ENCODE measurements around the gene ZMYND8.
"Not testable (repeated sequence)": the region's sequence is repeated elsewhere in the genome, so short reads cannot be mapped to it uniquely, and the experiment has no call there.

The ZMYND8 gene

DNA sequence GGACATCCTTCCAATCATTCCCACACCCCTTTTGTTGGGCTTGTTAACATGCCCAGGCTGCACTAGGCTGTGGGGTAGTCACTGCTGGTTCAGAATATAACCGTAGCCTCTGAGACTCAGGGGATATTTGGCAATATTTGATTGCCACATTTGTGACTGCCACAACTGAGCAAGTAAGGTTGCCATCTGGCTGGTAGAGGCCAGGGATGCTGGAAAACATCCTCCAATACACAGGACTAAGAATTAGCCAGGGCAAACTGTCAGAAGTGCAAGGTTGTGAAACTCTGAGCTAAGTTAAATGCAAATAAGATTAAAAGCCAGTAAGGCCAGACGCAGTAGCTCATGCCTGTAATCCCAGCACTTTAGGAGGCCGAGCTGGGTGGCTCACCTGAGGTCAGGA is 112.0 kb downstream of the ZMYND8 start:
- no peaks in the 10 kb centered on the region for H4K20me1 ChIP-seq (ENCODE audit: insufficient read depth, low read length)
- H2AFZ ChIP-seq (ENCODE audit: low read length) = no peak overlapping the region
- no peak overlapping the region for H3K4me2 ChIP-seq (ENCODE audit: low read depth, low read length)
- no peak overlapping the region for H3K9ac ChIP-seq (ENCODE audit: low read length)
- peaks cover 45% of the 10 kb centered on the region for H3K79me2 ChIP-seq (ENCODE audit: low read length)
- no peaks in the 10 kb centered on the region for H3K4me1 ChIP-seq (ENCODE audit: low read length)
- TF ChIP-seq EZH2 (optimal IDR thresholded peaks at IDR 0.05; ENCODE audit: low read depth, low read length) (no peak), EZH2phosphoT487 (IDR thresholded peaks at IDR 0.05; ENCODE audit: low read length) (no peak)
- TF ChIP-seq, protein P1, sequence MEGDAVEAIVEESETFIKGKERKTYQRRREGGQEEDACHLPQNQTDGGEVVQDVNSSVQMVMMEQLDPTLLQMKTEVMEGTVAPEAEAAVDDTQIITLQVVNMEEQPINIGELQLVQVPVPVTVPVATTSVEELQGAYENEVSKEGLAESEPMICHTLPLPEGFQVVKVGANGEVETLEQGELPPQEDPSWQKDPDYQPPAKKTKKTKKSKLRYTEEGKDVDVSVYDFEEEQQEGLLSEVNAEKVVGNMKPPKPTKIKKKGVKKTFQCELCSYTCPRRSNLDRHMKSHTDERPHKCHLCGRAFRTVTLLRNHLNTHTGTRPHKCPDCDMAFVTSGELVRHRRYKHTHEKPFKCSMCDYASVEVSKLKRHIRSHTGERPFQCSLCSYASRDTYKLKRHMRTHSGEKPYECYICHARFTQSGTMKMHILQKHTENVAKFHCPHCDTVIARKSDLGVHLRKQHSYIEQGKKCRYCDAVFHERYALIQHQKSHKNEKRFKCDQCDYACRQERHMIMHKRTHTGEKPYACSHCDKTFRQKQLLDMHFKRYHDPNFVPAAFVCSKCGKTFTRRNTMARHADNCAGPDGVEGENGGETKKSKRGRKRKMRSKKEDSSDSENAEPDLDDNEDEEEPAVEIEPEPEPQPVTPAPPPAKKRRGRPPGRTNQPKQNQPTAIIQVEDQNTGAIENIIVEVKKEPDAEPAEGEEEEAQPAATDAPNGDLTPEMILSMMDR (IDR thresholded peaks at IDR 0.05; ENCODE audit: low read length) = no peak
- H3K4me3 ChIP-seq (ENCODE audit: low read length) = no peak overlapping the region
- no peaks in the 10 kb centered on the region for H3F3A ChIP-seq (ENCODE audit: insufficient read depth, low read length)
- no peak for DNase-seq
- H3K9me2 ChIP-seq (replicated peaks; ENCODE audit: insufficient read depth, low read length) = no peaks in the 10 kb centered on the region
- H3K27ac ChIP-seq (ENCODE audit: low read length) = no peak overlapping the region
- H3K9me3 ChIP-seq (replicated peaks; ENCODE audit: insufficient read depth, low read length) = no peaks in the 10 kb centered on the region
- peaks cover 27% of the 10 kb centered on the region for H3K36me3 ChIP-seq (replicated peaks; ENCODE audit: insufficient read depth, low read length)
- H3K27me3 ChIP-seq (replicated peaks; ENCODE audit: insufficient read depth, low read length) = no peaks in the 10 kb centered on the region

DNA sequence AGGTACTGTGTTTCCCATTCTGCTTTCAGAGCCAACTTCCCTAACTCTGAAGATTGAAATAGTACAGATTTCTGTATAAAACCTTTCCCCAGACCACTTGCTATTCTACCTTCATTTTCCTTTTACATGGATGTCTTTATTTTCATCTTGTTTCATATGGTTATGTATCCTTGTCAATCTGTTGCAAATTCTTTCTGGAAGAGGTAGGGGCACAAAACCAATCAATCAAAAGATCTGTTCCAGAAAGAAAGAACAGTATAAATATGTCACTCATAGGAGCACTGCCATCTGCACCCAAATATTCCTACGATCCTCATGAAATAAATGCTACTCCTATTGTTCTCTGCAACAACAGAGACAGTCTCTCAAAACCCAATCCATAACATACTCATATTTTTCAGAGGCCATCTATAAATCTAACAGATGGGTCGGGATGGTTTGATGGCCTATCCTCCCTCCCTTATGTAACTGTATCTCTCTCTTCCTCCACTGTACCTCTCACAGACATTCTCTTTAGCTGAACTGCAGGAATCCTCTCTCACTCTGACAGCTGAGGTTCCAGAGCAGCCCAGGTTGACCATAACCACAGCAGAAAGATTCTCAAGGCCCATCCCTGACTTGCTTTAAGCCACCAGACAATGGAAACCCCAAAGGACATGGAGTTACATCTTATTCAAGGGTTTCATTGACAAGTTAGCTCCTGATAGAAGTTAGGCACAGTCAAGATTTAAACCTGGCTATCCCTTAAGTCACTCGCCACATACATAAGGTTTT is 112.8 kb downstream of the ZMYND8 start:
- Histone ChIP-seq H3F3A (ENCODE audit: insufficient read depth, low read length) (no peaks in the 10 kb centered on the region), H4K20me1 (ENCODE audit: insufficient read depth, low read length) (no peaks in the 10 kb centered on the region), H3K9me3 (replicated peaks; ENCODE audit: insufficient read depth, low read length) (no peaks in the 10 kb centered on the region), H3K36me3 (replicated peaks; ENCODE audit: insufficient read depth, low read length) (peaks cover 25% of the 10 kb centered on the region), H3K4me1 (ENCODE audit: low read length) (no peaks in the 10 kb centered on the region), H3K4me2 (ENCODE audit: low read depth, low read length) (no peak overlapping the region), H3K27me3 (replicated peaks; ENCODE audit: insufficient read depth, low read length) (no peaks in the 10 kb centered on the region), H3K27ac (ENCODE audit: low read length) (no peak overlapping the region), H2AFZ (ENCODE audit: low read length) (no peak overlapping the region), H3K79me2 (ENCODE audit: low read length) (peaks cover 41% of the 10 kb centered on the region), H3K9me2 (replicated peaks; ENCODE audit: insufficient read depth, low read length) (no peaks in the 10 kb centered on the region), H3K4me3 (ENCODE audit: low read length) (no peak overlapping the region), H3K9ac (ENCODE audit: low read length) (no peak overlapping the region)
- no peak for DNase-seq
- no peak for TF ChIP-seq EZH2 (optimal IDR thresholded peaks at IDR 0.05; ENCODE audit: low read depth, low read length)

DNA sequence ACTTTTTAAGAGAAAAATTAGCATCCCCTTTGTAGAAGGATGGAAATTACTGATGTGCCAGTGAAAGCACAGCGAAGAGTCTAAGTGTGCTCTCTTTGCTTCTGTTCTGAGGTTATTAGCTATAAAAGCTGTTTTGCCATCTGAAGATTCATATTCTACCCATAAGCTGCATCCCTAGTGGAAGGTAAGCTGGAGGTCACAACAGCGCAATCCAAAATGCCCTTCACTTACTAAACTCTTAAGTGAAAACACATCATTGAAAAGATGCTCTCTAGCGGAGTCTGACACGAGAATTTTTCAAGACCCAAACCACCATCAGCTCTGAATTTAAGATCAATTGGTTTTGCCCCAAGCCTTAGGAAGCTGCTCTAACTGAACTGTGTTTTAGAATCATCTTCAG is 113.5 kb downstream of the ZMYND8 start:
- TF ChIP-seq EZH2phosphoT487 (IDR thresholded peaks at IDR 0.05; ENCODE audit: low read length) = no peak
- TF ChIP-seq EZH2 (optimal IDR thresholded peaks at IDR 0.05; ENCODE audit: low read depth, low read length) = no peak
- TF ChIP-seq, protein P1 (IDR thresholded peaks at IDR 0.05; ENCODE audit: low read length) = no peak
- no peaks in the 10 kb centered on the region for H3K27me3 ChIP-seq (replicated peaks; ENCODE audit: insufficient read depth, low read length)
- H3K36me3 ChIP-seq (replicated peaks; ENCODE audit: insufficient read depth, low read length) = peaks cover 20% of the 10 kb centered on the region; the same call in 1 of the 2 replicates

DNA sequence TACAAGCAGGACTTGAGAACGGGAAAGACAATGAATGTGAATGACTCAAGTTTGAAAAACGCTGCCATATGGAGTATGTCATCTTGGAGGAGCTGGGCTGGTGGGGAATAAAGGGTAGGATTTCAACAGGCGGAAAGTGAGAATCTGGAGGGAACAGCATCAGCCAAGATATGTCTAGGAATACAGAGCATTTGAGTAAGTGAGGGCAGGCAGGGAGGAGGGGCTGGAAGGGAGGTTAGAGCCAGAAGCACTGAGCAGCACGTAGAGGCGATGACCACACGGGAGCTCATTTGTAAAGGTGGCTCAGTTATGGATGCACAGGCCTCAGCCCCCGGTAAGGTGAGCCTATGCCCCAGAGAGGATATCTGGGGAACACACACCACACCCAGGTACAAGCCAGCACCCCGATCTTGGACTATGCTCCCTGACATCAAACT is 115.1 kb downstream of the ZMYND8 start:
- TF ChIP-seq EZH2phosphoT487 (IDR thresholded peaks at IDR 0.05; ENCODE audit: low read length) (no peak), EZH2 (optimal IDR thresholded peaks at IDR 0.05; ENCODE audit: low read depth, low read length) (no peak)
- TF ChIP-seq, protein P1 (IDR thresholded peaks at IDR 0.05; ENCODE audit: low read length) = no peak
- Histone ChIP-seq H3K36me3 (replicated peaks; ENCODE audit: insufficient read depth, low read length) (peaks cover 19% of the 10 kb centered on the region; the same call in 1 of the 2 replicates), H3K4me3 (ENCODE audit: low read length) (no peak overlapping the region), H3K27me3 (replicated peaks; ENCODE audit: insufficient read depth, low read length) (no peaks in the 10 kb centered on the region), H3K4me1 (ENCODE audit: low read length) (no peaks in the 10 kb centered on the region), H3K9ac (ENCODE audit: low read length) (no peak overlapping the region), H3K4me2 (ENCODE audit: low read depth, low read length) (no peak overlapping the region), H3K79me2 (ENCODE audit: low read length) (peaks cover 32% of the 10 kb centered on the region), H3K9me2 (replicated peaks; ENCODE audit: insufficient read depth, low read length) (no peaks in the 10 kb centered on the region), H3K9me3 (replicated peaks; ENCODE audit: insufficient read depth, low read length) (no peaks in the 10 kb centered on the region), H4K20me1 (ENCODE audit: insufficient read depth, low read length) (no peaks in the 10 kb centered on the region), H2AFZ (ENCODE audit: low read length) (no peak overlapping the region), H3F3A (ENCODE audit: insufficient read depth, low read length) (no peaks in the 10 kb centered on the region), H3K27ac (ENCODE audit: low read length) (no peak overlapping the region)
- DNase-seq = no peak

More for the DNA sequence above, 113.5 kb downstream of the ZMYND8 start:
- Histone ChIP-seq H3K27ac (ENCODE audit: low read length) (no peak overlapping the region), H3K4me2 (ENCODE audit: low read depth, low read length) (no peak overlapping the region), H3K4me3 (ENCODE audit: low read length) (no peak overlapping the region), H3K9ac (ENCODE audit: low read length) (no peak overlapping the region), H3K9me3 (replicated peaks; ENCODE audit: insufficient read depth, low read length) (no peaks in the 10 kb centered on the region), H4K20me1 (ENCODE audit: insufficient read depth, low read length) (no peaks in the 10 kb centered on the region), H3K9me2 (replicated peaks; ENCODE audit: insufficient read depth, low read length) (no peaks in the 10 kb centered on the region), H2AFZ (ENCODE audit: low read length) (no peak overlapping the region), H3F3A (ENCODE audit: insufficient read depth, low read length) (no peaks in the 10 kb centered on the region), H3K79me2 (ENCODE audit: low read length) (peaks cover 36% of the 10 kb centered on the region), H3K4me1 (ENCODE audit: low read length) (no peaks in the 10 kb centered on the region)
- DNase-seq = no peak

DNA sequence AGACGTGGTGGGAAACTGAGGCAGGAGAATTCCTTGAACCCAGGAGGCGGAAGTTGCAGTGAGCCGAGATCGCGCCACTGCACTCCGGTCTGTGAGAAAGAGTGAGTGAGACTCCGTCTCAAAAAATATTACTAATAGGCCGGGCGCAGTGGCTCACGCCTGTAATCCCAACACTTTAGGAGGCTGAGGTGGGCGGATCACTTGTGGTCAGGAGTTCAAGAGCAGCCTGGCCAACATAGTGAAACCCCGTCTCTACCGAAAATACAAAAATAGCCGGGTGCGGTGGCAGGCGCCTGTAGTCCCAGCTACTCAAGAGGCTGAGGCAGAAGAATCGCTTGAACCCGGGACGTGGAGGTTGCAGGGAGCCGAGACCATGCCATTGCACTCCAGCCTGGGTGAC is 116.4 kb downstream of the ZMYND8 start:
- not testable (repeated sequence) for H3K9ac ChIP-seq (ENCODE audit: low read length)

More for the DNA sequence above, 116.4 kb downstream of the ZMYND8 start:
- not testable (repeated sequence) for H3K9me3 ChIP-seq (replicated peaks; ENCODE audit: insufficient read depth, low read length); H3K4me1 ChIP-seq (ENCODE audit: low read length); H3K9me2 ChIP-seq (replicated peaks; ENCODE audit: insufficient read depth, low read length); H2AFZ ChIP-seq (ENCODE audit: low read length); H3K27ac ChIP-seq (ENCODE audit: low read length); H3K4me2 ChIP-seq (ENCODE audit: low read depth, low read length); H4K20me1 ChIP-seq (ENCODE audit: insufficient read depth, low read length); DNase-seq; H3K4me3 ChIP-seq (ENCODE audit: low read length); H3F3A ChIP-seq (ENCODE audit: insufficient read depth, low read length); H3K27me3 ChIP-seq (replicated peaks; ENCODE audit: insufficient read depth, low read length)
- peaks cover 26% of the 10 kb centered on the region for H3K79me2 ChIP-seq (ENCODE audit: low read length)
- peaks cover 18% of the 10 kb centered on the region for H3K36me3 ChIP-seq (replicated peaks; ENCODE audit: insufficient read depth, low read length)
